MM.1S (cell line): ENCODE data around the gene LHFPL2.

Experiments
- EZH2 ChIP-seq: fragments of 300-600 bp; sonication (generic); optimal IDR thresholded peaks from 2 replicates; pipeline ENCODE3; 2017; ENCODE audit warnings: low read depth, mild to moderate bottlenecking, antibody characterized with exemption, low read length, mixed read lengths
- TF ChIP-seq, protein P1 (sequence below): fragments of 300-600 bp; sonication (generic); IDR thresholded peaks from 2 replicates; pipeline ENCODE4 v1.5.1; 2016; ENCODE audit warnings: antibody characterized with exemption, low read length, mixed read lengths

DNA sequence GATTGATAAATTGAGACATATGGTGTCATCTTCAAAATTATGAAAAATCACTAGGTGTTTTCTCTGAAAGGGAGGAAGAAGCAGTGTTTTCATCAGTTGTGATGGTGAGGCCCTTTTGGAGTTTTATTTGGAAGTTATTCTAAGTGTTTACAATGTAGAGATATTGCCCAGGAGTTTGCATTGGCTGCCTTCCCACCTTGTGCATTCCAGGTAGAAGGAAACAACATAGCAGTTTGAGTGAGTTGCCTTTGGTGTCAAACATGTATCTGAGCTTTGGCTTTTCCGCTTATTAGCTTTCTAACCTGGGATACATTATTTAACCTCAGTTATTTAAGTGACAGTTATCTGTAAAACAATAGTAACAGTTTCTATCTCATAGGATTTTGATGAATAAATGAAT is 165.6 kb downstream of the LHFPL2 start:
- TF ChIP-seq, protein P1, sequence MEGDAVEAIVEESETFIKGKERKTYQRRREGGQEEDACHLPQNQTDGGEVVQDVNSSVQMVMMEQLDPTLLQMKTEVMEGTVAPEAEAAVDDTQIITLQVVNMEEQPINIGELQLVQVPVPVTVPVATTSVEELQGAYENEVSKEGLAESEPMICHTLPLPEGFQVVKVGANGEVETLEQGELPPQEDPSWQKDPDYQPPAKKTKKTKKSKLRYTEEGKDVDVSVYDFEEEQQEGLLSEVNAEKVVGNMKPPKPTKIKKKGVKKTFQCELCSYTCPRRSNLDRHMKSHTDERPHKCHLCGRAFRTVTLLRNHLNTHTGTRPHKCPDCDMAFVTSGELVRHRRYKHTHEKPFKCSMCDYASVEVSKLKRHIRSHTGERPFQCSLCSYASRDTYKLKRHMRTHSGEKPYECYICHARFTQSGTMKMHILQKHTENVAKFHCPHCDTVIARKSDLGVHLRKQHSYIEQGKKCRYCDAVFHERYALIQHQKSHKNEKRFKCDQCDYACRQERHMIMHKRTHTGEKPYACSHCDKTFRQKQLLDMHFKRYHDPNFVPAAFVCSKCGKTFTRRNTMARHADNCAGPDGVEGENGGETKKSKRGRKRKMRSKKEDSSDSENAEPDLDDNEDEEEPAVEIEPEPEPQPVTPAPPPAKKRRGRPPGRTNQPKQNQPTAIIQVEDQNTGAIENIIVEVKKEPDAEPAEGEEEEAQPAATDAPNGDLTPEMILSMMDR = no peak
- no peak for TF ChIP-seq EZH2
